Ovary (tissue), 9 donors: ENCODE data around the gene GRID1. TPM values are rescaled to one million over a fixed set of nuclear protein-coding genes. Genes with fewer than 3 reads are reported as not detected.

Source experiments
- DNase-seq, 5 donors: peaks; one replicate each; pipeline ENCODE4 v3.0.0-alpha.2; 2019 to 2020
- H3K27ac ChIP-seq, 2 donors: fragments of 200-600 bp; one replicate each; pipeline versions ENCODE4 v1.5.1 to v1.8.0; 2019 to 2022
- H3K27me3 ChIP-seq: fragments of 200-600 bp; one replicate; pipeline ENCODE4 v1.8.0; 2022
- H3K36me3 ChIP-seq: fragments of 200-600 bp; sonication (generic); one replicate; pipeline ENCODE4 v1.5.1; 2019
- H3K4me1 ChIP-seq: one replicate; pipeline ENCODE4 v1.8.1; 2013; ENCODE audit warnings: mild to moderate bottlenecking, moderate library complexity; ENCODE audit not compliant: insufficient read depth
- H3K4me3 ChIP-seq: fragments of 200-600 bp; sonication (generic); one replicate; pipeline ENCODE4 v1.5.1; 2017
- H3K9me3 ChIP-seq, 2 donors: fragments of 200-600 bp in 1 of 2; sonication (generic) in 1 of 2; one replicate each; pipeline versions ENCODE4 v1.5.1 to v1.8.1; 2013 to 2019; ENCODE audit warnings: mild to moderate bottlenecking in 1 of 2, moderate library complexity in 1 of 2
- EP300 ChIP-seq: sonication (generic); formaldehyde crosslinking; IDR thresholded peaks from one replicate; pipeline ENCODE4 v1.6.1; 2017; ENCODE audit warnings: antibody characterized with exemption
- POLR2A ChIP-seq: fragments of 450-650 bp; IDR thresholded peaks from one replicate; pipeline ENCODE4 v1.6.1; 2017; ENCODE audit warnings: antibody characterized with exemption, mild to moderate bottlenecking, moderate library complexity
- WGBS, 3 donors: extraction: QIAGEN DNeasy Blood & Tissue Kit in 1 of 3; methylation state at CpG; one replicate each; pipeline versions ENCODE4 v1.1.5 to v1.1.7; 2013 to 2017; 5-methylcytosine and 5-hydroxymethylcytosine counted together
- intact Hi-C, 4 donors: fragments of 100-400 bp; cut with DNase I; formaldehyde crosslinking; loops; one replicate each; pipeline versions ENCODE4 v1.11.0 to v1.15.1; 2022 to 2023
- polyA plus RNA-seq, 2 donors: library from polyadenylated mRNA; stranded (reverse); fragments of 200-250 nt in 1 of 2; fragments of 350-450 nt in 1 of 2; fragmentation: Illumina TruSeq in 1 of 2; extraction: RNeasy Lipid Tissue Mini Kit (QIAGEN cat#74804) in 1 of 2; gene quantifications; one replicate each; pipeline ENCODE4 v1.2.3, GENCODE V29; 2013 to 2014
- total RNA-seq, 7 donors: library from RNA; depleted of rRNA in 2 of 7; stranded (reverse); fragments of >200 nt in 2 of 7; fragmentation: NEBNext Ultra II Directional in 3 of 7; extraction: Animal tissue kit (Norgen Biotek cat#: 25700) in 3 of 7; gene quantifications; one replicate each; pipeline versions ENCODE4 v1.1.0 to v1.2.4, GENCODE V29; 2016 to 2023
- TF ChIP-seq, protein P1 (sequence below), 3 donors: fragments of 450-650 bp in 2 of 3; fragments of 200-600 bp in 1 of 3; IDR thresholded peaks; one replicate each; pipeline versions ENCODE4 v1.5.1 to v1.8.0; 2016 to 2022; ENCODE audit warnings: antibody characterized with exemption in 3 of 3, mild to moderate bottlenecking in 1 of 3
- donor health status: DM: no; HTN: no; CAD: no; lungs with moderate emphysema.
- donor health status: DM: no; HTN: no; CAD: no.
- donor health status: Bipolar disorder and iron deficiency.
- donor health status: DM: yes; HTN: yes; CAD: no.
- donor health status: DM: no; HTN: no; CAD: no.
- donor health status: DM: yes; HTN: yes; CAD: no.

The GRID1 gene
- total and polyA plus RNA-seq, 9 donors, result 0.57 to 6.2 (median 1.8) TPM

DNA sequence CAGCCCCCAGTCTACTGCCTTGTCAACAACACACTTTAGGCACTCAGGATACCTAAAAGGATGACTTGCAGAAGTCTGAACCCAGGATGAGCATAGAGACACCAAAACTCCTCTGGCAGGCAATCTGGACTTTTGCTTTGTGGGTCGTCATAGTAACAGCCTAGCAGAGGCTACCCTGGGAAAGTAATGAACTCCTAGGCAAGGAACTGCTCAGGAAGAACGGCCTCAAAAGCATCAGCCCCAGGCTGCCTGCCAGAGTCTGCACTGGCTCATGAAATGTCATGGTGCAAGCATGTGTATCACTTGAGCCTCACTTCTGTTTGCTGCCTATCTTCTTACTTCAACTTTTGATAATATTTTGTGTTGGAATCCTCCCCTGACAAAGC lies 715.1 kb downstream of the GRID1 start:
- H3K27me3 ChIP-seq, result no peaks in the 10 kb centered on the region
- no peaks in the 10 kb centered on the region for H3K4me1 ChIP-seq
- H3K36me3 ChIP-seq, result no peaks in the 10 kb centered on the region
- WGBS, 3 donors, result 39 to 52% (median 50%) methylated on average over 2 of the region's 2 CpGs
- DNase-seq, result no peak
- no peak overlapping the region for H3K4me3 ChIP-seq
- H3K9me3 ChIP-seq, result no peaks in the 10 kb centered on the region
- TF ChIP-seq EP300, result no peak
- TF ChIP-seq POLR2A, result no peak
- TF ChIP-seq, protein P1, sequence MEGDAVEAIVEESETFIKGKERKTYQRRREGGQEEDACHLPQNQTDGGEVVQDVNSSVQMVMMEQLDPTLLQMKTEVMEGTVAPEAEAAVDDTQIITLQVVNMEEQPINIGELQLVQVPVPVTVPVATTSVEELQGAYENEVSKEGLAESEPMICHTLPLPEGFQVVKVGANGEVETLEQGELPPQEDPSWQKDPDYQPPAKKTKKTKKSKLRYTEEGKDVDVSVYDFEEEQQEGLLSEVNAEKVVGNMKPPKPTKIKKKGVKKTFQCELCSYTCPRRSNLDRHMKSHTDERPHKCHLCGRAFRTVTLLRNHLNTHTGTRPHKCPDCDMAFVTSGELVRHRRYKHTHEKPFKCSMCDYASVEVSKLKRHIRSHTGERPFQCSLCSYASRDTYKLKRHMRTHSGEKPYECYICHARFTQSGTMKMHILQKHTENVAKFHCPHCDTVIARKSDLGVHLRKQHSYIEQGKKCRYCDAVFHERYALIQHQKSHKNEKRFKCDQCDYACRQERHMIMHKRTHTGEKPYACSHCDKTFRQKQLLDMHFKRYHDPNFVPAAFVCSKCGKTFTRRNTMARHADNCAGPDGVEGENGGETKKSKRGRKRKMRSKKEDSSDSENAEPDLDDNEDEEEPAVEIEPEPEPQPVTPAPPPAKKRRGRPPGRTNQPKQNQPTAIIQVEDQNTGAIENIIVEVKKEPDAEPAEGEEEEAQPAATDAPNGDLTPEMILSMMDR (IDR thresholded peaks at IDR 0.05), result no peak
- intact Hi-C loops, result no loop called here
- no peak overlapping the region for H3K27ac ChIP-seq

DNA sequence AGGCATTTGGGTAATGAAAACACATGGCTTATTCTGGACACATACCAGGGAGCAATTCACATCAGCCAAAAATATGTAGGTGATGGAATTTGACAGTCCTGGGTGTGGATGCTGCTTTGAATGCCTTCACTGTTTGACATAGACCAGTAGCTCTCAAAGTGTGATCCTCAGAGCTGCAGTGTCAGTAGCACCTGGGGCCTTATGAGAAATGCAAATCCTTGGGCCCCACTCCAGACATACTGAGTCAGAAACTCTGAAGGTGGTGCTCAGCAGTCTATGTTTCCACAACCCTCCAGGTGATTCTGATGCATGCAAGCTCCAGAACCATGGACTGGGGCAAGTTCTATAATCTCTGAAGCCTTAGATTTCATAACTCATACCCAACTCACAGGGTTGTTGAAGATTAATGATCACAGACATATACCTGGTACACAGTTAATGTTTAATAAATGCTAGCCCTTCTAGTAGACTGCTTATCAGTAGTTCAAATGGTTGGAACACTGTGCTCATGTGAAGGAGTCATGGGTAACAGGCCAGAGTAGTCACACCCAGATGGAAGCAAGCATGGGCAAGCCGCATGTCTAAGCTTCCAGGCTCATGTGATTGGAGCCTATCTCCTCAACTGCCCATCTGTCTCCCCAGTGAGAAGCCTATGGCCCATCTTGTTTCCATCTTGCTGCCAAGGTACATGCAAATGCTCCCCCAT lies 715.7 kb downstream of the GRID1 start:
- H3K4me3 ChIP-seq, result no peak overlapping the region
- H3K27ac ChIP-seq, result no peak overlapping the region
- no peaks in the 10 kb centered on the region for H3K36me3 ChIP-seq
- H3K4me1 ChIP-seq, result no peaks in the 10 kb centered on the region
- WGBS, 3 donors, result 80 to 95% (median 94%) methylated on average over 1 of the region's 1 CpG
- no peaks in the 10 kb centered on the region for H3K9me3 ChIP-seq
- DNase-seq, result no peak
- TF ChIP-seq POLR2A, result no peak
- TF ChIP-seq, protein P1 (IDR thresholded peaks at IDR 0.05), result no peak
- TF ChIP-seq EP300, result no peak
- H3K27me3 ChIP-seq, result no peaks in the 10 kb centered on the region
- intact Hi-C loops, result no loop called here

DNA sequence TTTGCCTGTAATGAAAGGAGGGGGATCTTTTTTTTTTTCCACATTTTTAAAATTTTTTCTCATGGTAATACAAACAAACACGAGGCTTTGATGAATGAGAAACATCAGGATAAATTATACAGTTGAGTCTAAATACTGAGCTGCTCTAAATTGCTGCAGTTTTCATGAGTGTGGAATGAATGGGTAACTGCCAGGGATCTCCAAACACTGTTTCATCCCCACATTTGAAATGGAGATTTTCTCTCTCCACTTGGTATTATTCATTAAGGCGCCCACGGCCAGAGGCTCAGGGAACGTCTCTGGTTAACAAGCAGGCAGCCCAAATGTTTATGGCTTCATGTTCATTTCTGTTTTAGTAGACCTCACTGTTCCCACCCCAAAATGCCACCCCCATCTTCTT lies 717.1 kb downstream of the GRID1 start:
- TF ChIP-seq POLR2A (no peak), EP300 (no peak)
- TF ChIP-seq, protein P1 (IDR thresholded peaks at IDR 0.05), result no peak
- Histone ChIP-seq H3K27me3 (no peaks in the 10 kb centered on the region), H3K27ac (no peak overlapping the region), H3K4me3 (no peak overlapping the region), H3K4me1 (no peaks in the 10 kb centered on the region), H3K36me3 (no peaks in the 10 kb centered on the region), H3K9me3 (no peaks in the 10 kb centered on the region)
- intact Hi-C loops, result loop anchor here in 1 of 4 donors (5.0 kb wide), 1 partner anchor 1388 kb away; no protein-coding TSS in a partner anchor
- no peak for DNase-seq
- WGBS, 3 donors, result 32 to 46% (median 44%) methylated on average over 4 of the region's 4 CpGs

DNA sequence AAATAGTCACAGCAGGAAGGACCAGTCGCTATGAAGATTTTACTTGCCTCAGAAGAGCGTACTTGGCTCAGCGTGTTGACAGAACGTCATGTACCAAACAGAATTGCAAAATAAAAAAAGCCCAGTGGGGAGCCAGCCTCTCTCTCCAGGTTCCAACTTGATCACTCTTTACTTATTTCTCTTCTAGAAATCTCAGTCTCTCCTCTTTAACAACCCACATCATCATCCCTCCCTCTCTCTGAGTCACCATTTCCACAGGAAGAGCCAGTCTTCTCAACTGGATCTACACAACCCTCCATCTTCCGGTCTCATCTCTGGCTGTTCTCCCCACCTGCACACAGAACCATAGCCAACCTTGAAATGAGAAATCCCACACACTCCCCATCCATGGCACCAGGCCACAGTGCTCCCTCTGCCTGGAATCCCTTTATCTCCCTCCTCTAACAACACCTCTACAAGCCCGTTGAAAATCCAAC lies 718.3 kb downstream of the GRID1 start:
- WGBS, 3 donors, result 54 to 73% (median 58%) methylated on average over 6 of the region's 6 CpGs
- intact Hi-C loops, result loop anchor here in 1 of 4 donors (5.0 kb wide), 1 partner anchor 1389 kb away; no protein-coding TSS in a partner anchor
- TF ChIP-seq POLR2A (no peak), EP300 (no peak)
- TF ChIP-seq, protein P1 (IDR thresholded peaks at IDR 0.05), result no peak

More for the DNA sequence above, 718.3 kb downstream of the GRID1 start:
- H3K27me3 ChIP-seq, result no peaks in the 10 kb centered on the region
- no peaks in the 10 kb centered on the region for H3K36me3 ChIP-seq
- H3K27ac ChIP-seq, result no peak overlapping the region
- no peaks in the 10 kb centered on the region for H3K4me1 ChIP-seq
- no peak overlapping the region for H3K4me3 ChIP-seq
- H3K9me3 ChIP-seq, result no peaks in the 10 kb centered on the region
- no peak for DNase-seq
